ENCODE measurements around the gene U2SURP. TPM values are rescaled to one million over a fixed set of nuclear protein-coding genes. Genes with fewer than 3 reads are reported as not detected.

The U2SURP gene
- total RNA-seq, 1 experiment from 2014 or later: 132 TPM

DNA sequence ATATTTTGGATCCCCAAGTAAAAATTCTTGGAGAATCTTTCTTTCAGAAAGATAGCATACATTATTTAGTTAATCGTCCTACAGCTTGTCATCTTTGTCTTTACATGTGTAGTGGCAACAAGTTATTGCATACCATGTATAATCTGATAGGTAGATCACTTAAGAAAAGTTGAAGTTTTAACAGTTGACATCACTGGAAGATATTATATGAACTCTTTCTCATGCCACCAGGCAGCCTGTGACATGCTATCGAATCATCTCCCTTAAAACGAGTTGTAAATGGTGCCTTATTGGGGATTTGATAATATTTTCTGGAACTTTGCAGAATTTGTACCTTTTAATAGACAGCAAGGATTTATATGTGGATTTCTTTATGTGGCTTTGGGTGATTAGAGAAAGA lies 8.7 kb downstream of the U2SURP start:
- no peak overlapping the region for H3K27ac ChIP-seq (ENCODE audit: low read depth, low read length)
- H3K27me3 ChIP-seq (ENCODE audit: insufficient read depth, low read length): no peaks in the 10 kb centered on the region
- no peaks in the 10 kb centered on the region for H3K9me3 ChIP-seq (ENCODE audit: control insufficient read depth in 1 of 2, insufficient read depth in 1 of 2, low read depth in 1 of 2, low read length in 2 of 2)
- ChIA-PET CTCF (no interaction called here), RAD21 (ENCODE audit: low non-redundant PET in 1 of 2, low total read pairs in 2 of 2, uncharacterized antibody in 2 of 2, unreplicated experiment in 2 of 2) (no interaction called here), POLR2A (no interaction called here)
- DNase-seq (ENCODE audit: low read depth, low spot score): no peak
- no peak for ATAC-seq
- H3K4me2 ChIP-seq (ENCODE audit: low read length): no peak overlapping the region
- peaks cover 4 to 18% of the 10 kb centered on the region in 2 experiments; a peak in 3 of 4 replicates for H3K36me3 ChIP-seq (ENCODE audit: control insufficient read depth in 1 of 2, insufficient read depth in 2 of 2, low read length in 2 of 2)
- intact Hi-C loops (cut with micrococcal nuclease): no loop called here
- BruUV-seq (replicated peaks): no TSS peak
- H4K20me1 ChIP-seq (ENCODE audit: insufficient read depth): peaks cover 53% of the 10 kb centered on the region; the same call in 1 of the 2 replicates
- no peaks in the 10 kb centered on the region for H3K9me2 ChIP-seq (ENCODE audit: insufficient read depth)
- peaks cover 100% of the 10 kb centered on the region for H3K79me2 ChIP-seq (ENCODE audit: insufficient read depth, low read length)
- no peak overlapping the region for H3K9ac ChIP-seq (ENCODE audit: low read length)
- H3K4me1 ChIP-seq (ENCODE audit: control insufficient read depth in 1 of 2, insufficient read depth in 2 of 2, low read length in 2 of 2): no peaks in the 10 kb centered on the region
- H3K4me3 ChIP-seq (replicated peaks in 1 of 2; ENCODE audit: low read depth in 1 of 2, low read length in 2 of 2): no peak overlapping the region
- H2AFZ ChIP-seq (ENCODE audit: low read depth, low read length, poor library complexity, severe bottlenecking): no peak overlapping the region
- TF ChIP-seq SIN3A (IDR thresholded peaks at IDR 0.05; ENCODE audit: low read depth) (no peak), POLR2A (IDR thresholded peaks at IDR 0.05; ENCODE audit: borderline replicate concordance, extremely low read depth, insufficient read depth, insufficient read length) (no peak), ZFX (IDR thresholded peaks at IDR 0.05) (no peak), EGR1 (IDR thresholded peaks at IDR 0.05; ENCODE audit: low read depth) (no peak), ZNF274 (IDR thresholded peaks at IDR 0.05; ENCODE audit: low read depth, low read length) (no peak), FOSL1 (IDR thresholded peaks at IDR 0.05; ENCODE audit: low read depth) (no peak)
- TF ChIP-seq, protein P1, sequence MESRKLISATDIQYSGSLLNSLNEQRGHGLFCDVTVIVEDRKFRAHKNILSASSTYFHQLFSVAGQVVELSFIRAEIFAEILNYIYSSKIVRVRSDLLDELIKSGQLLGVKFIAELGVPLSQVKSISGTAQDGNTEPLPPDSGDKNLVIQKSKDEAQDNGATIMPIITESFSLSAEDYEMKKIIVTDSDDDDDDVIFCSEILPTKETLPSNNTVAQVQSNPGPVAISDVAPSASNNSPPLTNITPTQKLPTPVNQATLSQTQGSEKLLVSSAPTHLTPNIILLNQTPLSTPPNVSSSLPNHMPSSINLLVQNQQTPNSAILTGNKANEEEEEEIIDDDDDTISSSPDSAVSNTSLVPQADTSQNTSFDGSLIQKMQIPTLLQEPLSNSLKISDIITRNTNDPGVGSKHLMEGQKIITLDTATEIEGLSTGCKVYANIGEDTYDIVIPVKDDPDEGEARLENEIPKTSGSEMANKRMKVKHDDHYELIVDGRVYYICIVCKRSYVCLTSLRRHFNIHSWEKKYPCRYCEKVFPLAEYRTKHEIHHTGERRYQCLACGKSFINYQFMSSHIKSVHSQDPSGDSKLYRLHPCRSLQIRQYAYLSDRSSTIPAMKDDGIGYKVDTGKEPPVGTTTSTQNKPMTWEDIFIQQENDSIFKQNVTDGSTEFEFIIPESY (IDR thresholded peaks at IDR 0.05; ENCODE audit: extremely low read depth, insufficient replicate concordance, low read length): no peak
- TF ChIP-seq, protein P2, sequence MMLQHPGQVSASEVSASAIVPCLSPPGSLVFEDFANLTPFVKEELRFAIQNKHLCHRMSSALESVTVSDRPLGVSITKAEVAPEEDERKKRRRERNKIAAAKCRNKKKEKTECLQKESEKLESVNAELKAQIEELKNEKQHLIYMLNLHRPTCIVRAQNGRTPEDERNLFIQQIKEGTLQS (IDR thresholded peaks at IDR 0.05): no peak
- TF ChIP-seq, protein P3, sequence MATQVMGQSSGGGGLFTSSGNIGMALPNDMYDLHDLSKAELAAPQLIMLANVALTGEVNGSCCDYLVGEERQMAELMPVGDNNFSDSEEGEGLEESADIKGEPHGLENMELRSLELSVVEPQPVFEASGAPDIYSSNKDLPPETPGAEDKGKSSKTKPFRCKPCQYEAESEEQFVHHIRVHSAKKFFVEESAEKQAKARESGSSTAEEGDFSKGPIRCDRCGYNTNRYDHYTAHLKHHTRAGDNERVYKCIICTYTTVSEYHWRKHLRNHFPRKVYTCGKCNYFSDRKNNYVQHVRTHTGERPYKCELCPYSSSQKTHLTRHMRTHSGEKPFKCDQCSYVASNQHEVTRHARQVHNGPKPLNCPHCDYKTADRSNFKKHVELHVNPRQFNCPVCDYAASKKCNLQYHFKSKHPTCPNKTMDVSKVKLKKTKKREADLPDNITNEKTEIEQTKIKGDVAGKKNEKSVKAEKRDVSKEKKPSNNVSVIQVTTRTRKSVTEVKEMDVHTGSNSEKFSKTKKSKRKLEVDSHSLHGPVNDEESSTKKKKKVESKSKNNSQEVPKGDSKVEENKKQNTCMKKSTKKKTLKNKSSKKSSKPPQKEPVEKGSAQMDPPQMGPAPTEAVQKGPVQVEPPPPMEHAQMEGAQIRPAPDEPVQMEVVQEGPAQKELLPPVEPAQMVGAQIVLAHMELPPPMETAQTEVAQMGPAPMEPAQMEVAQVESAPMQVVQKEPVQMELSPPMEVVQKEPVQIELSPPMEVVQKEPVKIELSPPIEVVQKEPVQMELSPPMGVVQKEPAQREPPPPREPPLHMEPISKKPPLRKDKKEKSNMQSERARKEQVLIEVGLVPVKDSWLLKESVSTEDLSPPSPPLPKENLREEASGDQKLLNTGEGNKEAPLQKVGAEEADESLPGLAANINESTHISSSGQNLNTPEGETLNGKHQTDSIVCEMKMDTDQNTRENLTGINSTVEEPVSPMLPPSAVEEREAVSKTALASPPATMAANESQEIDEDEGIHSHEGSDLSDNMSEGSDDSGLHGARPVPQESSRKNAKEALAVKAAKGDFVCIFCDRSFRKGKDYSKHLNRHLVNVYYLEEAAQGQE (IDR thresholded peaks at IDR 0.05; ENCODE audit: low read depth): no peak

Data from HCT116 (cell line).